Aorta (tissue), 5 donors: ENCODE results near the gene ADAMTS17. TPM values are rescaled to one million over a fixed set of nuclear protein-coding genes. Genes with fewer than 3 reads are reported as not detected.

Experiments
- ATAC-seq: fragments of 200-7000 bp; cut with Tn5 transposase; one replicate; pipeline ENCODE4 v1.9.1; 2022; ENCODE audit warnings: moderate library complexity; ENCODE audit not compliant: low FRiP score
- DNase-seq, 2 donors: peaks; one replicate each; pipeline ENCODE4 v3.0.0-alpha.2; 2020
- H3K27ac ChIP-seq, 2 donors: one replicate each; pipeline ENCODE4 v1.5.1; 2013; ENCODE audit warnings: low read length in 2 of 2, mild to moderate bottlenecking in 2 of 2, moderate library complexity in 2 of 2, control low read depth in 1 of 2, inconsistent platforms in 1 of 2, low read depth in 1 of 2
- H3K27me3 ChIP-seq, 2 donors: one replicate each; pipeline ENCODE4 v1.6.1; 2013; ENCODE audit warnings: control low read depth in 1 of 2, low read length in 1 of 2, mild to moderate bottlenecking in 1 of 2, moderate library complexity in 1 of 2; ENCODE audit not compliant: insufficient read depth in 2 of 2, control insufficient read depth in 1 of 2
- H3K36me3 ChIP-seq, 2 donors: one replicate each; pipeline ENCODE4 v1.6.1; 2013; ENCODE audit warnings: control low read depth in 1 of 2, low read length in 1 of 2, mild to moderate bottlenecking in 1 of 2; ENCODE audit not compliant: insufficient read depth in 2 of 2, control insufficient read depth in 1 of 2
- H3K4me1 ChIP-seq, 2 donors: one replicate each; pipeline ENCODE4 v1.6.1; 2013; ENCODE audit warnings: low read length in 2 of 2, control low read depth in 1 of 2, mild to moderate bottlenecking in 1 of 2, moderate library complexity in 1 of 2; ENCODE audit not compliant: insufficient read depth in 2 of 2, control insufficient read depth in 1 of 2
- H3K4me3 ChIP-seq, 2 donors: one replicate each; pipeline ENCODE4 v1.5.1; 2013; ENCODE audit warnings: low read length in 2 of 2, control low read depth in 1 of 2, mild to moderate bottlenecking in 1 of 2
- H3K9me3 ChIP-seq: one replicate; pipeline ENCODE4 v1.6.1; 2013; ENCODE audit warnings: mild to moderate bottlenecking, low read length; ENCODE audit not compliant: control insufficient read depth
- WGBS, 2 donors: extraction: QIAGEN DNeasy Blood & Tissue Kit; methylation state at CpG; one replicate each; pipeline ENCODE4 v1.1.7; 2013; 5-methylcytosine and 5-hydroxymethylcytosine counted together
- intact Hi-C, 2 donors: fragments of 100-400 bp; cut with DNase I; formaldehyde crosslinking; loops; one replicate each; pipeline versions ENCODE4 v1.14.2 to v1.15.0; 2022
- polyA plus RNA-seq, 2 donors: library from polyadenylated mRNA; stranded (reverse); fragments of 200-250 nt; gene quantifications; one replicate each; pipeline ENCODE4 v1.2.3, GENCODE V29; 2013
- total RNA-seq, 2 donors: library from RNA; stranded (reverse); fragmentation: NEBNext Ultra II Directional; extraction: Animal tissue kit (Norgen Biotek cat#: 25700); gene quantifications; one replicate each; pipeline ENCODE4 v1.2.1, GENCODE V29; 2021
- donor health status: healthy with polysubstance abuse.
- donor health status: Bipolar disorder and iron deficiency.
- donor health status: DM: no; HTN: no; CAD: no.
- donor health status: DM: no; HTN: no; CAD: no.
- donor health status: DM: yes; HTN: yes; CAD: no.

ADAMTS17 gene
- total and polyA plus RNA-seq, 4 donors = 0.41 to 4.2 (median 1.8) TPM; not detected in 1

DNA sequence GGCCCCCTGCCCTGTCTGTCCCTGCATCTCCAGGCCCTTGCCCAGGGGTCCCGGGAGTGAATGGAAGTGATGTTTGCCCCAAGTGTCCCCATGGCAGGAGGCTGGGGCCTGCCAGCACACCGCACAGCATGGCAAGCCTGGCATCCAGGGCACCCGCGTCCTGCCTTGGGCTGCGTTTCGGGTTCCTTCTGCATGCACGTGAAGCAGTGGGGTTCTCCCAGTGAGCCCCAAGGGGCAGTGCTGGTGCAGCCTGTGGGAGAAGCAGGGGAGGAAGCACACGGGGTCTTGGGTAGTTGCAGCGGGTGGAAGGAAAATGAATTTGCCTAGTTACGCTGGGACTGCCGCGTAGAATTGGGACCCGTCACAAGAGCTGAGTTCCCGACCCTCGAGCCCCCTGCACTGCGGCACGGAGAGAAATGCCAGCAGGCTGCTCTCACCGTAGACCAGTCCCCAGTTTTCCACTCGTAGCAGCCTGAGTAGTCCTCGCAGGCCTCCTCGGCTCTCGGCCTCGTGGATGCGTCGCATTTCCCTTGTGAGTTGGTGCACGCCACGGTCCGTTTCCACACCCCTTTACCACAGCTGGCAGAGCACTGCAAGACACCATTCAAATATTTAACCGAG is 349.1 kb downstream of the ADAMTS17 start:
- ATAC-seq (no peak), DNase-seq (peak in 1 of 2 donors; percentile 48)
- H3K9me3 ChIP-seq = no peaks in the 10 kb centered on the region
- no peaks in the 10 kb centered on the region for H3K27me3 ChIP-seq
- no peak overlapping the region for H3K4me3 ChIP-seq
- no peak overlapping the region for H3K27ac ChIP-seq
- no peaks in the 10 kb centered on the region for H3K36me3 ChIP-seq
- H3K4me1 ChIP-seq = no peaks in the 10 kb centered on the region
- intact Hi-C loops = no loop called here
- 91 to 94% methylated on average over 29 of the region's 29 CpGs for WGBS, 2 donors

DNA sequence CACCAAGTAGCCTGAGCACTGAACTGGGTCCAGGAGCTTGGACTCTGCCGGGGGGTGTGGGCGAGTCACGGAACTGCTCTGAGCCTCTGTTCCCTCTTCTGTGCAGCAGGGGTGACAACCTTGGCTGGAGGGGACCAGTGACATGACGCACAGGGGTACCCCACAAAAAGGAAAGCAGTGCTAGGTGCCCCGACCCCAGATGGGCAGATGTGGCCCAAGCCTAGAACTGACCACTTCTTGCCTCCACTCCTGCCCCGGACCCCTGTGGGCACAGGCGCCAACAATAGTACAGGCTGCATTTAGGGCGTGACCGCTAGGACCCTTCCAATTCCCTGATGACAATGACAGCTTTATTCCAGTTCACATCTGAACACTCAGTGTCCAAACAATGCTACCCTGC is 352.7 kb downstream of the ADAMTS17 start:
- Histone ChIP-seq H3K36me3 (no peaks in the 10 kb centered on the region), H3K27ac (no peak overlapping the region), H3K9me3 (no peaks in the 10 kb centered on the region), H3K4me1 (no peaks in the 10 kb centered on the region), H3K27me3 (no peaks in the 10 kb centered on the region), H3K4me3 (no peak overlapping the region)
- WGBS, 2 donors = 96 to 97% methylated on average over 8 to 9 of the region's 9 CpGs
- intact Hi-C loops = no loop called here
- ATAC-seq (no peak), DNase-seq (peak in 1 of 2 donors; percentile 28)

DNA sequence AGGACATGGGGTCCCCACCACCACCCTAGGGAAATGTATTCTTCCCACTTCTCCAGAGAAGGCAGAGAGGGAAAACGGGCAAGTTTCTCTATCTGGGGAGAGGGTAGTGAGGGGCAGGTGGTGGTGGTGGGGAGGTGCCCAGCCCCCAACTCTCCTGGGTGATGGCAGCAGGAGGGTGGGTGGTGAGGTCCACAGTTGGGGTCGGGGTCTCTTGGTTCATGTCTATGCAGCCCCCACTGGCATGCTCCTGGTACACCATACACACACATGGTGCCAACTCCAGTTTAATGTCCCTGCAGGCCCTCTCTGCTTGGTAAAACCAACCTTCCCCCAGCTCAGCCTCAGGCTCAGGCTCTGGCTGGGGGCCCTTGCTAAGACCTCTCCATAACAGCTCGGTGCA is 354.1 kb downstream of the ADAMTS17 start:
- DNase-seq (peak in 1 of 2 donors; percentile 62), ATAC-seq (no peak)
- H3K9me3 ChIP-seq = no peaks in the 10 kb centered on the region
- intact Hi-C loops = no loop called here
- no peak overlapping the region for H3K4me3 ChIP-seq
- H3K27me3 ChIP-seq = no peaks in the 10 kb centered on the region
- WGBS, 2 donors = 97% methylated on average over 3 of the region's 3 CpGs
- no peaks in the 10 kb centered on the region for H3K4me1 ChIP-seq
- H3K36me3 ChIP-seq = no peaks in the 10 kb centered on the region
- no peak overlapping the region for H3K27ac ChIP-seq

DNA sequence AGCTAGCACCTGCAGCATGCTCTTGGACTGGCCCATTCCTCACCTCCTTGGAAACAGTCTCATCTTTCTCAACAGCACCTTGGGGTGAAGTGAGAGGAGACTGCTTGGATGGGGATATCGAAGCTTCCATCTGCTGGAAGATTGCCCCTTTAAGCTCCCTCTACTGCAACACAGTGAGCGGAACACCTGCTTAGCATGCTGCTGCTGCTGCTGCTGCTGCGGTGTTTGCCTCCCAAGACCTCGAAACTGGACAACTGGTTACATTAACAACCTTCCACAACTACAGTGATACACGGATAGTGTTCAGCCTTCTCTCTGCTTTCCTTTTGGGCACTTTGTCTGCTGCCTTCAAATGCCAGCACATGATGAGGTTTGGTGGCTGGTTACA is 354.7 kb downstream of the ADAMTS17 start:
- H3K27me3 ChIP-seq = no peaks in the 10 kb centered on the region
- no peak for ATAC-seq
- 94 to 95% methylated on average over 5 of the region's 5 CpGs for WGBS, 2 donors
- no peaks in the 10 kb centered on the region for H3K36me3 ChIP-seq
- no peak overlapping the region for H3K4me3 ChIP-seq
- H3K27ac ChIP-seq = no peak overlapping the region
- intact Hi-C loops = no loop called here
- H3K4me1 ChIP-seq = no peaks in the 10 kb centered on the region
- no peak for DNase-seq
- H3K9me3 ChIP-seq = no peaks in the 10 kb centered on the region

DNA sequence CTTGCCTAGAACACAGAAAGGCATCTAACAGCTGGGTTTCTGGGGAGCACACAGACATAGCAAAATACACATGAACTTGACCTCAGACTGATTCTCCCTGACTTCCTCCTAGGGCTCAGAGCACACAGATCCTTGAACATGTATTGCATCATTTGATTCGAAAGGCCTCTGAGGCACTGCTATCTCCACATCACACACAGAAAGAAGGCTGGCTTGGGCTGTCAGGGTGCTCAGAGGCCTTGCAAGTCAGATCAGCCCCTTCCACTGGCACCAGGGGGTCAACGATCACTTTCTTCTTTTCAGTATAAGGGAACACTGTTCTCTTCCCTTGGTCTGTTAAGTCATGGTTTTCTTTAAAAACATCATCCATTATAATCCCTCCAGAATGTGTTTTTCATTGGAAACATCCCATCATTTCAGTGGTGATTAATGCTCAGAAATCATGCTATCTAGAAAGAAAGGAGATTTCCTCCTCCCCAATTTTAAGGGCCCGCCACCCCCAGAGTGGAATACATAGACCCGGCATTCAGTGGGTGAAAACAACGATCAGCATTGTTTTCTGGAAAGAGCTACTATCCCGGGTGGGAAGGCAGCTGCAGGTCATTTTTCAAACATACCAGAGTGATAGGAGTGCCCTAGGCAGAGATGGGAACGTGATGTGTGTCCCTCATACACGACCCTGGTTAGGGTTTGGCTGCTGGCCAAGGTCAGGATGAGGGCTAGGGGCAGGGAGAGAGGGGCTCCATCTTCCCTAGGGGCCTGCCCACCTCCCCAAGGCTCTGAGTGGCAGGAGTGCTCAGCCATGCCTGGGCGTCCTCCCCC is 355.3 kb downstream of the ADAMTS17 start:
- intact Hi-C loops = no loop called here
- Histone ChIP-seq H3K4me1 (no peaks in the 10 kb centered on the region), H3K4me3 (no peak overlapping the region), H3K36me3 (no peaks in the 10 kb centered on the region), H3K27ac (no peak overlapping the region), H3K9me3 (no peaks in the 10 kb centered on the region), H3K27me3 (no peaks in the 10 kb centered on the region)
- DNase-seq (peak in 1 of 2 donors; percentile 16), ATAC-seq (no peak)
- WGBS, 2 donors = 56 to 61% methylated on average over 9 of the region's 9 CpGs

DNA sequence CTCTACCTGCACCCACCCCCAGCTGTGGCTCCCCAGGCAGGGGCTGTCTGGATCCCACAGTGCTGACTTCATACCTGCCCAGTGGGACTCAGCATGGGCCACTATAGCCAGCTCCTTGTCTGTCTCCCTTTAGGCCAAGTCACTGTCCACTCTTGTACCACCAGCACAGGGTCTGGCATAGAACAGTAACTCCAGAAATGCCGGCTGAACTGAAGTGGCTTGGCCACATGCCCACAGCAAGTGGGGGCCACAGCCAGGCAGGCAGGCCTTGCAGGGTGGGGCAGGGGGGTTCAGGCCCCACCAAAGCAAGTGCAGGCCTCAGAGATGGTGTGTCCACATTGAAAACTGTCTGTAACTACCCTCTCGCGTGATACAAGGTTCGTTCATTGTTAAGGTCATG is 355.9 kb downstream of the ADAMTS17 start:
- intact Hi-C loops = no loop called here
- Histone ChIP-seq H3K4me1 (no peaks in the 10 kb centered on the region), H3K27ac (no peak overlapping the region), H3K36me3 (no peaks in the 10 kb centered on the region), H3K27me3 (no peaks in the 10 kb centered on the region), H3K9me3 (no peaks in the 10 kb centered on the region), H3K4me3 (no peak overlapping the region)
- ATAC-seq (no peak), DNase-seq (peak in 1 of 2 donors; percentile 39)
- 87 to 88% methylated on average over 4 of the region's 4 CpGs for WGBS, 2 donors

DNA sequence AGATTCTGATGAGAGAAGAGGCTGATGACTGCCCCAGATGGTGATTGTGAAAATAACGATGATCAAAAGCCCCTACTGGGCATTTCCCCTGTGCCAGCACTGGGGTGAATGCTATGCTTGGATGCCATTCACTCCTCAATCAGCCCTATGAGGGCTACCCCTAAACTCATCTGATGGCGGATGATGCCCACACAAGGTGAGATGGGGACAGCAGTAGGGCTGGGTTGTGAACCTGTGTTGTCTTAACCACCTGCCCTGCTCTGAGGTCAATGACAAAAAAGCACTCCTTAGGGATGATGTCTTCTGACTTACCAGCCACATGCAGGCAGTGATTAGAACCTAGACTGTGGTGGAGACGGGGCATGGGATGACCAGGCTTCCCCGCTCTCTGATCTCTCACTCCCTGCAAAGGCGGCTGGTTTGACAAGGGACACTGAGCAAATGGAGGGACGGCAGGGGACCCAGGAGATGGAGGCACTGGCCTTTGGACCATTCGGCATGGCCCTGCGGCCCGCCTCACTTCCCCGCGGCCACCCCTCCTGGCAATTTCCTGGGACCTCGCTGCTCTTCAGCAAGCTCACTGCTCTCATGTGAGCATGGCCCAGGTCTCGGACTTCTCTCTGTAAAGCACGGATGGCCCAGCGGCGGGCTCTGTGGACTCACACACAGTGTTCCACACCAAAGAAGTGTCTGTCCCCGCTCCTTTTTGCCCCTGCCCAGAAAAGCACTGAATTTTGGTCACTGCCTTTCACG is 357.1 kb downstream of the ADAMTS17 start:
- DNase-seq (peak in 1 of 2 donors; percentile 59), ATAC-seq (no peak)
- intact Hi-C loops = no loop called here
- Histone ChIP-seq H3K4me3 (no peak overlapping the region), H3K27ac (no peak overlapping the region), H3K9me3 (no peaks in the 10 kb centered on the region), H3K4me1 (no peaks in the 10 kb centered on the region), H3K27me3 (no peaks in the 10 kb centered on the region), H3K36me3 (no peaks in the 10 kb centered on the region)
- 96 to 97% methylated on average over 18 of the region's 18 CpGs for WGBS, 2 donors

DNA sequence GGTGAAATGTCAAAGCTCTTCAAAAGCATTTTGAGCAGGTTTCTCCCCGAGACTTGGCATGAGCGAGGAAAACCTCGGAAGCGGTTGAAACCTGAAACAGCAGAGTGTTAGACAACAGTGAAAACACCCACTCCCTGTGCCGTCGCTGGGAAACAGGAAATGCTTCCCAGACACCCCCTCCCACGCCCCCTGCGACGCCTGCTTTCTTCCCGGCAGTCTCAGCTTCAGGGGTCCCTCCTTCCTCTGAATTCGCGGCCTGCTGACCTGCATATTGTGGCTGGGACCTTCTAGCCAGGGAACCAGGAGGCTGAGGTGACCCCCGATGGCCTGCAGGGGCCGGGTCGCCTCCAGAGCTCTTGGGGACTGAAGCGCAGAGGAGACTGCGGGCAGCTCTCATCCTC is 357.9 kb downstream of the ADAMTS17 start:
- intact Hi-C loops = no loop called here
- Histone ChIP-seq H3K27me3 (no peaks in the 10 kb centered on the region), H3K9me3 (no peaks in the 10 kb centered on the region), H3K27ac (no peak overlapping the region), H3K4me1 (no peaks in the 10 kb centered on the region), H3K36me3 (no peaks in the 10 kb centered on the region), H3K4me3 (no peak overlapping the region)
- ATAC-seq = no peak
- 71 to 76% methylated on average over 17 of the region's 17 CpGs for WGBS, 2 donors
- peak in 1 of 2 donors; percentile 63 for DNase-seq
